NCI-H1436 (cell line): Measurements from ENCODE around the gene GNPDA1.

Experiments
- DNase-seq: peaks from one replicate; lab custom pipeline; 2025; lab: John Stamatoyannopoulos, UW

The GNPDA1 gene

GRCh38 chr5:141954194-141954593 lies 58.6 kb downstream of the GNPDA1 start:
- no peak for DNase-seq

GRCh38 chr5:141952020-141952419 lies 60.8 kb downstream of the GNPDA1 start:
- DNase-seq = no peak

- peak; percentile 37 for DNase-seq
Measured at GRCh38 chr5:141951332-141951781, 61.5 kb downstream of the GNPDA1 start.
